Liver (tissue), 3 donors: ENCODE measurements around the gene TMEM101.

Experiments
- ATF3 ChIP-seq: IDR thresholded peaks from 2 replicates; pipeline ENCODE4 v1.6.1; 2016; ENCODE audit warnings: antibody characterized with exemption
- CTCF ChIP-seq: fragments of 150-350 bp; IDR thresholded peaks from 2 replicates; pipeline ENCODE4 v1.5.1; 2017; ENCODE audit warnings: improper control_type of control experiment, low read depth, low read length; ENCODE audit not compliant: missing input control
- HNF4A ChIP-seq, 2 donors: conservative IDR thresholded peaks; 2 replicates each; pipeline ENCODE4 v1.6.1; 2016; ENCODE audit warnings: antibody characterized with exemption in 2 of 2, mild to moderate bottlenecking in 2 of 2
- NR2F2 ChIP-seq: IDR thresholded peaks from 2 replicates; pipeline ENCODE4 v1.6.1; 2016; ENCODE audit warnings: antibody characterized with exemption
- RAD21 ChIP-seq, 2 donors: IDR thresholded peaks; 2 replicates each; pipeline ENCODE4 v1.6.1; 2016; ENCODE audit warnings: antibody characterized with exemption in 2 of 2, mild to moderate bottlenecking in 2 of 2
- TAF1 ChIP-seq: conservative IDR thresholded peaks from 2 replicates; pipeline ENCODE4 v1.6.1; 2016; ENCODE audit warnings: antibody characterized with exemption, mild to moderate bottlenecking
- YY1 ChIP-seq: IDR thresholded peaks from 2 replicates; pipeline ENCODE4 v1.6.1; 2016; ENCODE audit warnings: antibody characterized with exemption, mild to moderate bottlenecking
- donor health status: healthy.
- donor health status: healthy.

- TF ChIP-seq CTCF: no peak
- TF ChIP-seq ATF3: no peak
- no peak for TF ChIP-seq NR2F2
- TF ChIP-seq TAF1: no peak
- TF ChIP-seq RAD21 (IDR thresholded peaks at IDR 0.05): no peak
- TF ChIP-seq YY1: no peak
- no peak for TF ChIP-seq HNF4A (conservative IDR thresholded peaks at IDR 0.05)
Measured at GRCh38 chr17:44044071-44044470, 29.3 kb upstream of the TMEM101 start.
